T-cell (primary cell): Measurements from ENCODE around the gene ERC2. TPM values are rescaled to one million over a fixed set of nuclear protein-coding genes. Genes with fewer than 3 reads are reported as not detected.

Source experiments
- ATAC-seq, 4 experiments: fragments of 200-7000 bp in 3 of 4; fragments of 150-1000 bp in 1 of 4; cut with Tn5 transposase; replicated peaks in 1 of 4; 1 replicate in 3 of 4; 2 replicates in 1 of 4; pipeline ENCODE4 v1.10.0; 2021; ENCODE audit warnings: moderate library complexity in 3 of 4, mild to moderate bottlenecking in 2 of 4, moderate number of reproducible peaks in 1 of 4
- CTCF ChIA-PET, 2 donors: fragments of 300-600 bp; sonication (Branson Sonifier 250); formaldehyde crosslinking; loops; one replicate each; lab custom pipeline; 2022; ENCODE audit warnings: antibody characterized with exemption in 2 of 2; lab: Charles Lee
- POLR2A ChIA-PET, 2 donors: fragments of 300-600 bp; sonication (Branson Sonifier 250); formaldehyde crosslinking; loops; one replicate each; lab custom pipeline; 2022; ENCODE audit warnings: antibody characterized with exemption in 2 of 2; lab: Charles Lee
- DNase-seq, 35 experiments: peaks; one replicate each; pipeline versions ENCODE4 v3.0.0 to v3.0.0-alpha.2; 2013 to 2023
- H3K27ac ChIP-seq: one replicate; pipeline ENCODE4 v1.5.1; 2013; ENCODE audit warnings: low read length
- H3K27me3 ChIP-seq, 2 experiments: replicated peaks in 1 of 2; 1 replicate in 1 of 2; 2 replicates in 1 of 2; pipeline versions ENCODE4 v1.6.1 to v1.7.0; 2013; ENCODE audit warnings: low read length in 1 of 2, mixed read lengths in 1 of 2; ENCODE audit not compliant: control insufficient read depth in 2 of 2, insufficient read depth in 2 of 2; ENCODE audit errors: extremely low read depth in 1 of 2
- H3K36me3 ChIP-seq, 2 donors: 1 replicate in 1 of 2; 2 replicates in 1 of 2; pipeline versions ENCODE4 v1.6.1 to v1.7.0; 2013; ENCODE audit warnings: low read length in 1 of 2; ENCODE audit not compliant: control insufficient read depth in 2 of 2, insufficient read depth in 1 of 2; ENCODE audit errors: extremely low read depth in 1 of 2
- H3K4me1 ChIP-seq, 2 experiments: 1 replicate in 1 of 2; 2 replicates in 1 of 2; pipeline versions ENCODE4 v1.6.1 to v1.7.0; 2013; ENCODE audit warnings: low read length in 2 of 2, mixed read lengths in 1 of 2; ENCODE audit not compliant: insufficient read depth in 2 of 2, control insufficient read depth in 1 of 2; ENCODE audit errors: extremely low read depth in 1 of 2
- H3K4me3 ChIP-seq, 2 donors: 1 replicate in 1 of 2; 2 replicates in 1 of 2; pipeline versions ENCODE4 v1.5.1 to v1.7.0; 2013; ENCODE audit warnings: mild to moderate bottlenecking in 2 of 2, low read length in 1 of 2, moderate library complexity in 1 of 2; ENCODE audit not compliant: control insufficient read depth in 1 of 2; ENCODE audit errors: extremely low read depth in 1 of 2
- H3K9me3 ChIP-seq: 2 replicates; pipeline ENCODE4 v1.7.0; 2013
- H3K27ac Mint-ChIP-seq, 2 donors: one replicate each; pipeline ENCODE4 v1.8.0; 2020 to 2021; ENCODE audit warnings: mild to moderate bottlenecking in 2 of 2, mixed read lengths in 2 of 2
- H3K27me3 Mint-ChIP-seq, 2 donors: one replicate each; pipeline ENCODE4 v1.8.0; 2021 to 2022; ENCODE audit warnings: mixed read lengths in 2 of 2
- H3K36me3 Mint-ChIP-seq: one replicate; pipeline ENCODE4 v1.8.0; 2021; ENCODE audit warnings: mixed read lengths
- H3K4me1 Mint-ChIP-seq, 3 donors: one replicate each; pipeline ENCODE4 v1.8.0; 2020 to 2022; ENCODE audit warnings: mixed read lengths in 3 of 3, mild to moderate bottlenecking in 1 of 3
- H3K4me3 Mint-ChIP-seq, 3 donors: one replicate each; pipeline ENCODE4 v1.8.0; 2020 to 2022; ENCODE audit warnings: mild to moderate bottlenecking in 3 of 3, mixed read lengths in 3 of 3, moderate library complexity in 3 of 3
- H3K9me3 Mint-ChIP-seq, 3 donors: one replicate each; pipeline ENCODE4 v1.8.0; 2020 to 2022; ENCODE audit warnings: mixed read lengths in 3 of 3
- WGBS: methylation state at CpG from one replicate; pipeline ENCODE4 v1.1.5; 2013; ENCODE audit warnings: missing lambda C conversion rate; ENCODE audit not compliant: insufficient coverage; 5-methylcytosine and 5-hydroxymethylcytosine counted together
- total RNA-seq, 35 experiments: library from RNA in 6 of 35; stranded (reverse) in 6 of 35; fragments of 120-200 nt in 1 of 35; gene quantifications; one replicate each; pipeline versions ENCODE4 v1.2.1 to v1.2.4 and lab custom pipeline; 2013 to 2026

ERC2 gene
- total RNA-seq, 5 donors from 2014 or later (not counting 1 experiment from before 2014, with no cell fraction given): not detected

DNA sequence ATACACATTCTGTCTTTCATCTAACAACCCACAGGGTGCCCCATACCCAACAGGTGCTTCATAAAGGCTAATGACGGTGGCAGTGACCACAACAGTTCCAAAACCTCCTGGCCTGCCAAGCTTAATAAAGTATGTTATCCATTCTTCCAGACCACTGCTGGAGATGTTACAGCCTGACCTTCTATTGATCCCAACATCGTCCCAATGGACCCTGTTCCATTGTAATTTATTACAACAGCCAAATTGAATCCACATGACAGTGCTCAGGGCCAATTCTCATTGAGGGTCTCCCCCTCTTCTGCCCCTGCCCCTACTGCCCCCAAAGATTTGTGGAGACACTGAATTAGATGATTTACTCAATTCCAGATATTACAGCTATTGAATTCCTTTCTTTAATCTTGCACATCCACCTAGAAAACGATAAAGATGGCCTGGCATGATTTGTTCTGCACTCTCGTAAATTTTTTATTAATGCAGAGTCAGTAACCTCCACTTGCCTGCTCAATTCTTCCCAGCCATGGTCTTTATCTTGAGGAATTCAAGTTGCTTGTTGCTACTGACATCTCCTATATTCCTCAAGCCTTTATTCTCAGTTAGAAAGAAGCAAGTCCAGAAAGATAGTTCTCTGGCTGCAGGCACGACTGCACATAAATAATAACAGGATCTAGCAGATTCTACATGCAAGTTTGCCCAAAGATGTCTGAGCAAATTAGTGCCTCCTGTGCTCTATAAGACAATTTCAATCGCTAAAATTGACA is 407.6 kb downstream of the ERC2 start:
- ChIA-PET CTCF (no interaction called here), POLR2A (no interaction called here)
- H3K27me3 Mint-ChIP-seq: peaks cover 0 to 3% of the 10 kb centered on the region in 2 donors
- no peaks in the 10 kb centered on the region for H3K4me1 Mint-ChIP-seq
- H3K9me3 Mint-ChIP-seq: peaks cover 2 to 5% (median 3%) of the 10 kb centered on the region in 3 donors
- WGBS: 69% methylated on average over 6 of the region's 6 CpGs
- H3K27ac Mint-ChIP-seq: no peak overlapping the region
- no peak for ATAC-seq
- DNase-seq: no peak
- Histone ChIP-seq H3K4me1 (no peaks in the 10 kb centered on the region), H3K27me3 (no peaks in the 10 kb centered on the region), H3K9me3 (no peaks in the 10 kb centered on the region), H3K36me3 (no peaks in the 10 kb centered on the region), H3K4me3 (no peak overlapping the region), H3K27ac (no peak overlapping the region)
- H3K36me3 Mint-ChIP-seq: no peaks in the 10 kb centered on the region
- H3K4me3 Mint-ChIP-seq: no peak overlapping the region

DNA sequence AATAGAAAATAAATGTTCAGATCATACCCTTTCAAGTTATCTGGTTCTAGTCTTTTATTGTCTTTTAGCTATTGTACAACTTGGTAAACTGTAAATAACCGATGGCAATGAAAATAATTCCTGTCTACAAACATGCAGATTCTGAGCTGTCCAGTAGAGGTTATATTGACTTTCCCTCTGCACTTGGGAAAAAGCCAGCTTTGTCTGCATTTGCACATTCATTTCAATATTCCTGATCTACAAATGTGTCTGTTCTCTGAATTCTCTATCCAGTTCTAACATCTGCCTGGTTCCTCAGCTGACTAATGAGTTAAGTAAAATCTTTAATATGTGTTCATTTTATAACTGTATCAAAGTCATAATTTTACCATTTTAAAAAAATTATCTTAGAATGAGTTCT is 408.5 kb downstream of the ERC2 start:
- DNase-seq: no peak
- Mint-ChIP-seq H3K27ac (no peak overlapping the region), H3K4me1 (no peaks in the 10 kb centered on the region), H3K4me3 (no peak overlapping the region), H3K9me3 (peaks cover 0 to 3% (median 0%) of the 10 kb centered on the region in 3 donors), H3K36me3 (no peaks in the 10 kb centered on the region), H3K27me3 (peaks cover 0 to 3% of the 10 kb centered on the region in 2 donors)
- Histone ChIP-seq H3K4me1 (no peaks in the 10 kb centered on the region), H3K4me3 (no peak overlapping the region), H3K36me3 (no peaks in the 10 kb centered on the region), H3K9me3 (no peaks in the 10 kb centered on the region), H3K27me3 (no peaks in the 10 kb centered on the region), H3K27ac (no peak overlapping the region)
- no peak for ATAC-seq
- no CpG with 5 or more reads among the region's 1 CpG for WGBS
- ChIA-PET POLR2A (no interaction called here), CTCF (no interaction called here)

DNA sequence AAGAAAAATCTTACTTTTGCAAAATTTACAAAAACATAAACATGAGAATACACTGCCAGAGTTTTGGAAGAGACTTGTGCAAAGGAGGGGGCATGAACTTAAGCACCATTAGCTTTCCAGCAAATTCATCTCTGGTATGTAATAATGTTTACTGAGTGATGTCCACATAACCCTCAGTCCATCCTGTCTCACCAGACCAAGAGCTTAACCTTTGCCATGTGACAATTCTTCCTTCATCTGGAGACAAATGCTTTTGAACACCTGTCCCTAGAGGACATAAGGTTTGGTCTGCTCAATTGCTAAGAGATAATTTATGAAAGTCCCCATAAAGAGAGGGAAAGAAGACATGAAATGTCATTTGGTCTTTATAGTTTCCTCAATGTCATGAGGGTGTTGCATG is 412.3 kb downstream of the ERC2 start:
- H3K27ac ChIP-seq: no peak overlapping the region
- DNase-seq (no peak), ATAC-seq (no peak)
- H3K4me3 ChIP-seq: no peak overlapping the region
- ChIA-PET CTCF (no interaction called here), POLR2A (no interaction called here)
- no peaks in the 10 kb centered on the region for H3K4me1 ChIP-seq
- H3K27ac Mint-ChIP-seq: no peak overlapping the region
- H3K4me1 Mint-ChIP-seq: no peaks in the 10 kb centered on the region
- no peaks in the 10 kb centered on the region for H3K9me3 Mint-ChIP-seq
- H3K27me3 ChIP-seq: no peaks in the 10 kb centered on the region
- H3K27me3 Mint-ChIP-seq: no peaks in the 10 kb centered on the region
- no peaks in the 10 kb centered on the region for H3K36me3 ChIP-seq
- no peak overlapping the region for H3K4me3 Mint-ChIP-seq
- no peaks in the 10 kb centered on the region for H3K36me3 Mint-ChIP-seq
- H3K9me3 ChIP-seq: no peaks in the 10 kb centered on the region

DNA sequence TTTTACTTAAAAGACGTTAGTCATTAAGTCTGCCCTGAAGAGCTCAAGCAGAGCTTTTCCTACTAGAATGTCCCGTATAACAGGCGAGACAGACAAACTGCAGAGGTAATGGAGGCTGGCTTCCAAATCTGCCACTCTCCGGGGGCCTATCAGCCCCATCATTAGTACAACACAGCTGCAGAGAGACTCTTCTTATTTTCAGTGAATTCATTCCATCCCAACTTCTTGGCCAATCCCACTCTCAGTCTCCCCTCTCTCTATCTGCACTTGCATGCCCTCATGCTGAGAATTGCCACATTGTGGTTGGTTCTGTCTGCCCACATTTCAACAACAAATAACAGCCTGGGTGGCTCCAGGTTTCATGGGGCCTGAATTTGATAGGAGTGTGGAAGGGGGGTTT is 412.7 kb downstream of the ERC2 start:
- Histone ChIP-seq H3K27me3 (no peaks in the 10 kb centered on the region), H3K4me3 (no peak overlapping the region), H3K27ac (no peak overlapping the region), H3K4me1 (no peaks in the 10 kb centered on the region), H3K36me3 (no peaks in the 10 kb centered on the region), H3K9me3 (no peaks in the 10 kb centered on the region)
- ATAC-seq: no peak
- H3K9me3 Mint-ChIP-seq: no peaks in the 10 kb centered on the region
- ChIA-PET POLR2A (no interaction called here), CTCF (no interaction called here)
- DNase-seq: no peak
- no peak overlapping the region for H3K4me3 Mint-ChIP-seq
- H3K27ac Mint-ChIP-seq: no peak overlapping the region
- H3K4me1 Mint-ChIP-seq: no peaks in the 10 kb centered on the region
- no peaks in the 10 kb centered on the region for H3K36me3 Mint-ChIP-seq
- H3K27me3 Mint-ChIP-seq: peaks cover 0 to 3% of the 10 kb centered on the region in 2 donors
- 66% methylated on average over 3 of the region's 4 CpGs for WGBS

DNA sequence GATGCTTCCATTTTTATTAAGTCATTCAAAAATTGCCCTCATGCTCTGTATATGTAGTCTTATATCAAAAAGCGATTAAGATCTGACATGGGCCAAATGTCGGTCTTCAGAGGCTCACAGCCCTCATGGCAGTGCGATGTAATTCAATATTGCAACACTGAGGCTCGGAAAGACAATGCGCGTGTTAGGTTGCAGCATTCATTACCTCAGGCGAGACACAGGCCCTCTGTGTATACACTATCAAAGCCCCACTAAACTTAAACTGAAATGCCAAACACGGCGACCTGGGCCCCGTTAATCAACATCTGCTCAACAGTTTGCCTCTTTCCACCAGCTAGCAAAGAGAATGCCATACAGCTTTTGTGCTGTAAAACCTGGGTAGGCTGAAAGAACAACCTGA is 413.4 kb downstream of the ERC2 start:
- H3K36me3 Mint-ChIP-seq: no peaks in the 10 kb centered on the region
- Histone ChIP-seq H3K4me1 (no peaks in the 10 kb centered on the region), H3K27me3 (no peaks in the 10 kb centered on the region), H3K9me3 (no peaks in the 10 kb centered on the region), H3K4me3 (no peak overlapping the region), H3K27ac (no peak overlapping the region), H3K36me3 (no peaks in the 10 kb centered on the region)
- H3K4me3 Mint-ChIP-seq: no peak overlapping the region
- DNase-seq: no peak
- H3K9me3 Mint-ChIP-seq: no peaks in the 10 kb centered on the region
- H3K27me3 Mint-ChIP-seq: peaks cover 0 to 5% of the 10 kb centered on the region in 2 donors
- 79% methylated on average over 8 of the region's 10 CpGs for WGBS
- ChIA-PET CTCF (no interaction called here), POLR2A (no interaction called here)
- H3K4me1 Mint-ChIP-seq: no peaks in the 10 kb centered on the region
- no peak for ATAC-seq
- H3K27ac Mint-ChIP-seq: no peak overlapping the region

DNA sequence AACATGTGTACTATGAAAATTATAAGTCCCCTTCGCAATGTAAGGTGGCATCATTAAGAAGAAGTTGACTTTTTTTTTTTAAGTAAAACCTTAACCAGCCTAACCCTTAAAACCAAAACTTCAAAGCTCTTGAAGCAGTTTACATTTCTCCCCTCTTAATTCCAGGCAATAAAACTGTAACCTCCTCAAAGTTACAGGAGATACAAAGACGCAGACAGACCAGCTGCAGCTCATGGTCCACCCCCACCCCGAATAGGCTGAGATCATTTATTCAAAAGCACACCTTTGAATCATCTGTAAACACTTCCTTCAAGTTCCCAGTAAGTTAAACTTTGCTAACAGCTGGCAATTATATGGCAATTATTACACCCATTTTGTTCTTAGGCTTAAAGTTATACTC is 414.5 kb downstream of the ERC2 start:
- Histone ChIP-seq H3K4me1 (no peaks in the 10 kb centered on the region), H3K27ac (no peak overlapping the region), H3K36me3 (no peaks in the 10 kb centered on the region), H3K9me3 (no peaks in the 10 kb centered on the region), H3K4me3 (no peak overlapping the region), H3K27me3 (no peaks in the 10 kb centered on the region)
- H3K4me3 Mint-ChIP-seq: no peak overlapping the region
- no peaks in the 10 kb centered on the region for H3K9me3 Mint-ChIP-seq
- ChIA-PET CTCF (no interaction called here), POLR2A (no interaction called here)
- ATAC-seq (no peak), DNase-seq (no peak)
- no peaks in the 10 kb centered on the region for H3K4me1 Mint-ChIP-seq
- no peaks in the 10 kb centered on the region for H3K36me3 Mint-ChIP-seq
- peaks cover 0 to 5% of the 10 kb centered on the region in 2 donors for H3K27me3 Mint-ChIP-seq
- 27% methylated on average over 2 of the region's 3 CpGs for WGBS
- H3K27ac Mint-ChIP-seq: no peak overlapping the region

DNA sequence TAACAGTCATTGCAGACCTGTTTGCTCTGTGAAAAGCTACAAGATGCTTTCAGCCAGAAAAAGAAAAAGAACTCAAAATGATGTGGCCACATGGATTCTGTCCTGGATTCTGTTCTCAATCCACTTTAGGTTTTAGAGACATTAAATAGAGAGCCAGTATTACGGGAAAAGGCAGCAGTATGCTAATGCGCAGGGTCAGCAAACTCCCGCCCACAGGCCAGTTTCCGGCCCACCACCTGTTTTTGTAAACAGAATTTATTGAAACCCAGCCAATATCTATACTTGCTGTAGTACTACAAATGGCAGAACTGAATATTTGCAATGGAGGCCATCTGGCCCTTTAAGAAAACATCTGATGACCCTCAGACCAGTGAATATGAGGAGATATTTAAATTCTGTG is 416.1 kb downstream of the ERC2 start:
- no peaks in the 10 kb centered on the region for H3K36me3 Mint-ChIP-seq
- no peak overlapping the region for H3K4me3 Mint-ChIP-seq
- WGBS: no CpG with 5 or more reads among the region's 4 CpGs
- Histone ChIP-seq H3K27ac (no peak overlapping the region), H3K36me3 (no peaks in the 10 kb centered on the region), H3K9me3 (no peaks in the 10 kb centered on the region), H3K4me1 (no peaks in the 10 kb centered on the region), H3K4me3 (no peak overlapping the region), H3K27me3 (no peaks in the 10 kb centered on the region)
- no peak for ATAC-seq
- H3K27me3 Mint-ChIP-seq: peaks cover 0 to 8% of the 10 kb centered on the region in 2 donors
- no peak for DNase-seq
- no peak overlapping the region for H3K27ac Mint-ChIP-seq
- CTCF ChIA-PET: no interaction called here
- H3K4me1 Mint-ChIP-seq: no peaks in the 10 kb centered on the region
- POLR2A ChIA-PET: no interaction called here
- H3K9me3 Mint-ChIP-seq: no peaks in the 10 kb centered on the region
